HG03064 (cell line): ENCODE results near the gene TRMT5.
A peak's percentile ranks its signal among the peaks of the same experiment; 100 is the strongest.

Source experiments
- ATAC-seq: cut with Tn5 transposase; IDR thresholded peaks from one replicate; pipeline ENCODE4 v1.9.1; 2021; ENCODE audit warnings: low read depth; ENCODE audit not compliant: unreplicated experiment

Gene TRMT5

DNA sequence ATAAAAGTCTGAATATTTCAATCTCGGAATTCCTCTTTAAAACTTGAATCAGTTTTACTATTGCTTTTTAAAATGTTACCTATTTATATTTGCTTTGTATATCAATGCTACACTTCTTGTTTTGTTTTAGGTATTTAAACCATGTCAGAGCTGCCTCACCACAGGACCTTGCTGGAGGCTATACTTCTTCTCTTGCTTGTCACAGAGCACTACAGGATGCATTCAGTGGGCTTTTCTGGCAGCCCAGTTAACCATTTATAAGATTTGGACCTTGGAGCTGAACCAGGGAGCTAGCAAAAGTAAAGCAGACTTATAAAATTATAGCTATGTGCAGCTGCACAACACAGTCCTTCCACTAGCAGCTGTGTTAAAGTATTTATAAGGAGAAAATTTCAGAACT is 12.8 kb downstream of the TRMT5 start:
- ATAC-seq: no peak

DNA sequence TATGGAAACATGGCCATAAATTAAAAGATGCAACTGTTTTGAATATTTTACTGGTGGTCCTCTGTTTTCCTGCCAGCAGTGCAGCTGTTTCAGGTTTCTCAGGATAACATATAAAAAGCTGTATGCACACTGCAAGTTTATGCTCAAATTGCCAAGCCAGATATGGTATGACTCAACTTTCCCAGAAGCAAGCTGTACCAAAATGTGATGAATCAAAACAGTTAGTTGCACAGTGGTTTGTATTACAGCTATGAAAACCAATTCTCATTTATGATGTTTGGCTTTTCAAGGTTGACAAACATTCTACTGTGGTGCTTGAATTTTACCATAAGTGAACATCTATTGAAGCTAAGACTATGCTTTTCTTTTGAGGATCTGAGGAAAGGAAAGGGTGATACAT is 15.5 kb downstream of the TRMT5 start:
- no peak for ATAC-seq

DNA sequence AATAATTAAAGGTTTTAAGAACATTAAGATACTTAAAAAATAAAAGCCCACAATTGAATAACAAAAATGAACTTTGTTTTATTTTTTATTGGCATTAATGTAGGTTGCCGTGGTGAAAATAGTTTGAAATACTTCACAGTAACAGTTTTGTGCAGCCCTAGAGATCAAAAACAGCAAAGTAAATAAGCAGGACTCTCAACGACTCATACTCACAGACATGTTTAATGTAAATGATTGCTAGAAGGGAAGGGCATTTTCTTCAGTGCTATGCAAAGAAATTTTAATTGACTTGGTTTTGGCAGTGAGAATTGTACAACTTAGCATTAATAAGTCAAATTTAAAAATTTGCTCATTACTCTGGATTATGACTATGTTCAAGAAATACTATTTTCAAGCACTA is 16.0 kb downstream of the TRMT5 start:
- no peak for ATAC-seq

DNA sequence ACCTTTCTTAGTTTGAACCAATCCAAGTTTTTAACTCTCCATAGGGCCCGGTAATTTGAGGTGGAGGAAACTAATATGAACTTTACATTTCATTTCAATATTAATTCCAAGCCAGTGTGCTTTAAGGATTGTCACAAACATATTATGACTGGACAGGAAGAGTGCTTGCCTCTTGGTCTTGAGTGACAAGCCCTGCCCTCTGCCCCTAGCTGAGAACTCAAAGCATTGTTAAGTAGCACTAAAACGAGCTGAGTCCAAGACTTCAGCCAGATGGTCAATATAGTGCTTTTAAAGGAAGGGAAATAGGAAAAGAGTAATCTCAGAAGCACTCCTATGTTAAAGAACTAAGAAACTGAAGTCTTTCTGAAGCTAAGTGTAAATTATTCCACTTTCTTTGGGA is 17.1 kb downstream of the TRMT5 start:
- no peak for ATAC-seq

DNA sequence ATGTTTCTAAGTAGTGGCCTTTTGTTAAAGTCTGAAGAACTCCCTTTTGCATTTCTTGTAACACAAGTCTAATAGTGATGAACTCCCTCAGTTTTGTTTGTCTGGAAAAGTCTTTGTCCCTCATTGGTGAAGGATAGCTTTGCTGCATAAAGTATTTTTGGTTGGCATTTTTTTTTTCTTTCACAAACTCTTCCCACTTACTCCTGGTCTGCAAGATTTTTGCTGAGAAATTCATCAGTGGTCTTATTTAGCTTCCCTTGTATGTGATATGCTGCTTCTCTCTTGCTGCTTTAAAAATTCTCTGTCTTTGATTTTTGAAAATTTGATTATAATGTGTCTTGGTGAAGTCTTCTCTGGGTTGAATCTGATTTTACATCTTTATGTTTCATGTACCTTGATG is 22.7 kb downstream of the TRMT5 start:
- ATAC-seq: no peak

DNA sequence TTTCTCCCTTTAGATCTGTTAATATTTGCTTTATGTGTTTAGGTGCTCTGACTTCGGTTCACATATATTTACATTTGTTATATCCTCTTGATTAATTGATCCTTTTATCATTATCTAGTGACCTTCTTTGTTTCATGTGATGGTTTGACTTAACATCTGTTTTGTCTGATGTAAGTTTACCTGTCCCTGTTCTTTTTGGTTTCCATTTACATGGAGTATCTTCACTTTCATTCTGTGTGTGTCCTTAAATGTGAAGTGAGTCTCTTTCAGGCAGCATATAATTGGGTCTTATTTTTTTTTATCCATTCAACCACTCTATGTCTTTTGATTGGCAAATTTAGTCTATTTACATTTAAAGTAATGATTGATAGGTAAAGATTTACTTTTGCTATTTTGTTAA is 24.2 kb downstream of the TRMT5 start:
- ATAC-seq: no peak

DNA sequence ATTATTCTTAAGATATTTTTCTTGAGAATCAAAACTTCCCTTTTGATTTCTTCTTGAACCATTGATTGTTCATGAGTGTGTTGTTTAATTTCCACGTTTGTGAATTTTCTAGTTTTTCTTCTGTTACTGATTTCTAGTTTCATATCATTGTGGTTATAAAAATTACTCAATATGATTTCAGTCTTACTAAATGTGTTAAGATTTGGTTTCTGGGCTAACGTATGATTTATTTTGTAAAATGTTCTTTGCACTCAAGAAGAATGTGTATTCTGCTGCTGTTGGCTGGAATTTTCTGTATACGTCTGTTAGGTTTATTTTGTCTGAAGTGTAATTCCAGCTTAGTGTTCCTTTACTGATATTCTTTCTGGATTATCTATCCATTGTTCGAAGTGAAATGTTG is 24.7 kb downstream of the TRMT5 start:
- no peak for ATAC-seq

DNA sequence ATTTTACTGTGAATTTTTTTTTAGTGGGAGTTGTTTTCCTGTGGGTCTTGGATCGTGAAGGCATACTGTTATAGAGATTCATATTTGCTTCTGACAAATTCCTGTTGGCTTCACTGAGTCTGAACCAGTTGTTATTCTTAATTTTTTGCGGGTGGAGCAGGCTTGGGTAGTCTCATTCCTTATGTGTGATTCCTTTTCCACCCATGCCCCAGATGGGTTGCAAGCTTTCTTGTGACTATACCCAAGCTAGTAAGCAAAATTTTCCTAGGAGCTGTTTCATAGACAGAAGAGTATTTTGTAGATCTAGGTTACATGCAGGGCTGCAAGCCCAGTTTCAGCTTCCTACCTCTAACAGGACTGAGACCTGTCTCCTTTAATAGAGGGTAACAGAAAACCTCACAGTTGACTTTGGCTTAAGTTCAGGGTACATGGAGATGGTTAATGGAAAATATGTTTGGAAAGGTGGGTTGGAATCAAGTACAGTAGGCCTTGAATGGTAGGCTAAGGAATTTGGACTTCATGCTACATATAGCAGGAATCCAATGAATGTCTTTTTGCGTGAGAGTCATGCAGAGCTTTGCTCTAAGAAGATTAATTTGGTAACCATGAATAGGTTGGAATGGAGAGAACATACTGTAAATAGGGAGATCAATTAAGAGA is 29.0 kb downstream of the TRMT5 start:
- no peak for ATAC-seq

DNA sequence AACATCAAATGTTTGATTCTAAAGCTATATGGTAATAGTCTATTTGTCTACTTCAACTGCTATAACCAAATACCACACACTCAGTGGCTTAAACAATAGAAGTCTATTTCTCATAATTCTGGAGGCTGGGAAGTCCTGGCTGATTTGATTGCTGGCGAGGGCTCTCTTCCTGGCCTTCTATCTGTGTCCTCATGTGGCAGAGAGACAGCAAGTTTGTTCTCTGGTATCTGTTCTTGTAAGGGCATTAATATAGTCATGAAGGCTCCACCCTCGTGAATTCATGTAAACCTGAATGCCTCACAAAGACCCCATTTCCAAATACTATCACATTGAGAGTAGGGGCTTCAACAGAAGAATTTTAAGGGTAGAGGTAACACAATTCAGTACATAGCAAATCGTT is 34.1 kb downstream of the TRMT5 start:
- no peak for ATAC-seq

DNA sequence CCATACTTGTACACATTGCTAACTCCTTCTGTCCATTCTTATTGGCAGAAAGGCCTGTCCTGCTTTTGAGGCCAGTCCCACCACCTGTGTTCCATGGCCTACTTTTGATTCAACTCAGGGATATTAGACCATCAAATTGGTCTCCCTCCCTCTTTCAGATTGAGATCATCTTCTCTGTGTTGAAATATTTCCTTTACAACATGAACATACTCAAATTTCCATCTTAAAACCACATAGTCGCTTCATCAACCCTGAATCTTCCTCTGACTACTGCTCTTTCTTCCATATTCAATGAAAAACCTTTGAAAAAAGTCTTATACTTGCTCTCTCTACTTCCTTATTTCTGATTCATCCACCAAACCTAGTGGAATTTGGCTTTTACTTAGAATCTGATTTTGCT is 34.9 kb downstream of the TRMT5 start:
- ATAC-seq: no peak

DNA sequence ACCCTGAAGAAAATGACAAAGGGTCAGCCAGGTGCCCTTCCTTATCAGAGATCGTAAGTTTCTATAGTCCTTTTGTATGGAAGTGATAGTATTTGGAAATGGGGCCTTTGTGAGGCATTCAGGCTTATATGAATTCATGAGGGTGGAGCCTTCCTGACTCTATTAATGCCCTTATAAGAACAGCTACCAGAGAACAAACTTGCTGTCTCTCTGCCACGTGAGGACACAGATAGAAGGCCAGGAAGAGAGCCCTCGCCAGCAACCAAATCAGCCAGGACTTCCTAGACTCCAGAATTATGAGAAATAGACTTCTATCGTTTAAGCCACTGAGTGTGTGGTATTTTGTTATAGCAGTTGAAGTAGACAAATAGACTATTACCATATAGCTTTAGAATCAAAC is 36.7 kb downstream of the TRMT5 start:
- ATAC-seq: no peak

DNA sequence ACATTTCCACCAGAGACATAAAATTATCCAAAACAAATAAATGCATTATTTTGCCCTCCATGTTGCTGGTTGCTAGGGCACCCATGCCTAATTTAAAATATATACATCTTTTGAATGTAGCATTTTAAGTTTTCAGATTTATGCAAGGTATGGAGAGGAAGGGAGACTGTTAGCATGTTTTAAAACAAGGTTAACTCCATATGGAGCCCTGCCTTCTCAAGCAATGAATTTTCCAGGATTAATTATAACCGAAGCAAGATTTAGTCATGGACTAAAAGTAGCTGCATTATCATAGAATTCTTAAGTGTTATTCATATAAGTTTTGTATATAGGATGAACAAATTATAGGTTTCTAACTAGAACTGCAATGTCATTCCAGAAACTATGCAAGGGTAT is 37.2 kb downstream of the TRMT5 start:
- no peak for ATAC-seq

DNA sequence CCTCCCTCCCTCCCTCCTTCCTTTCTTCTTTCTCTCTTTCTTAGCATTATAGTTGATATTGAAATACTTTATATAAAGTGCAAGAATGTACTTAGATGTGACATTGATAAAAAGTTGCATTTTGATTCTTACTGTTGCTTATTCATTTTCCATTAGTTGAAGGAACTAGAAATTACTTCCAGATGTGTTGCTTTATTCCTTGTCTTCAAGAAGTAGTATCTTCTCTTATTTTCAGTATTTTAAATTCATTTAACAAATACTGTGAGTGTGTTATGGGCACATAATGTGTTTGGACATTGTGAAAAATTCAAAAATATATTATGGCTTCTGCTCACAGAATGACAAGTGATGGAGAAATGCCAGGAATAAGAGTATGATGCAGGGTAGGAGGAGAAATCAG is 45.6 kb downstream of the TRMT5 start:
- ATAC-seq: no peak

DNA sequence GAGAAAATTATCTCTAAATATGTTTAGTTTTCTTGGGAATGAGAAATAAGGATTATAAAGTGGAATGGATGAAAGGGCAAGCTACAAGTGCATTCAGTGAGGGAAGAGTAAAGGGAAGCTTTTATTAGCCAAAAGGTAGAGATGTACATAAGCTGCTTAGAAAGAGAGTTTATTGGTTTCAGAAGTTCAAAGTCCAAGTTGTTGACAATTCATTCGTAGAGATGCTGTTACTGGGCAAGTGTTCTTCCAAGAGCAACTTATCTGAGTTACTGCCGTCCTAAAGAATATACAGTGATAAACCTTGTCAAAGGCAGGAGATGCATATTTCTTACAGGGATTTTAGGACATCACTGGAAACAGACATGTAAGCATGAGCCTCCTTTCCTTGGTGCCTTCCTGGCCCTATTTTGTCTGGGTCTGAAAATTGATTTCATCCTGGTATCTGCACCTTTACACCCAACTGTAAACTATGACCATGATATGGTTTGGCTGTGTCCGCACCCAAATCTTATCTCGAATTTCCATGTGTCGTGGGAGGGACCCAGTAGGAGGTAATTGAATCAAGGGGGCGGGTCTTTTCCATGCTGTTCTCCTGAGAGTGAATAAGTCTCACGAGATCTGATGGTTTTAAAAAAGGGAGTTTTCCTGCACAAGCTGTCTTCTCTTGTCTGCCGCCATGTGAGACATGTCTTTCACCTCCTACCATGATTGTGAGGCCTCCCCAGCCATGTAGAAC is 46.8 kb downstream of the TRMT5 start:
- ATAC-seq: no peak

DNA sequence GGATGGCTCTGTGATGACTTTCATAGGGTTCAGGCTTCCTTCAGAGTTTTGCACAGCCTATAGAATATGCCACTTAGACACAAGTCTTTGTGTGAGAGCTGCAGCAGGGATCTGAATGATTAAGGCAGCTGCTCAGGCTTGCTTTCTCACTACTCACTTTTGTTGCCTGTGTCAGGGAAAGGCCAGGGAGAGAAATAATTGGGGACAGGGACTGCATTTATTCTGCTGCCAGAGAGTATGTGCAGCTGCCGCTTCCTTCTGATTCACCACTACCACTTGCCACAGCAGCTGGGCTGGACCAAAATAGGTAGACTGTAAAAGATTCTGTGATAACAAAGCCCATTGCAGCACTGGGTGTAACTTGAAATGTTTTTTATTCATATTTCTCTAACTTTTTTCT is 49.7 kb downstream of the TRMT5 start:
- ATAC-seq: no peak

DNA sequence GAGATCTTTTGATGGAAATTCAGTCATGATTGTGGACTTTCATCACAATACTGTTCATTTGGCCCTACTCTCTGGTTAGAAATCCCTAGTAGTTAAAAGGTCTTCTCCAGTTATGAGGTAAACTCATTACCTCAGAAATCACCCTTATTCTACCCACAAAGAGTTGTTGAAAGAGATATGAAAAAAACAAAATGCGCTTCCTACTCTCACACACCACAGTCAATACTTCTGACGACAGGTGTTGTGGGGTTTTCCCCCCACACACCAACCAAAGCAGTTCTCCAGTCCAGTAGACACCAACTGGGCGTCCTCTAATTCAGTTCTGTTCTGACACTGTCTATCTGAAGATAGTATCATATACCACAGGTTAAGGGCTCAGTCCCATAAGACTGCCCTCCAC is 54.9 kb downstream of the TRMT5 start:
- peak; percentile 75 for ATAC-seq

DNA sequence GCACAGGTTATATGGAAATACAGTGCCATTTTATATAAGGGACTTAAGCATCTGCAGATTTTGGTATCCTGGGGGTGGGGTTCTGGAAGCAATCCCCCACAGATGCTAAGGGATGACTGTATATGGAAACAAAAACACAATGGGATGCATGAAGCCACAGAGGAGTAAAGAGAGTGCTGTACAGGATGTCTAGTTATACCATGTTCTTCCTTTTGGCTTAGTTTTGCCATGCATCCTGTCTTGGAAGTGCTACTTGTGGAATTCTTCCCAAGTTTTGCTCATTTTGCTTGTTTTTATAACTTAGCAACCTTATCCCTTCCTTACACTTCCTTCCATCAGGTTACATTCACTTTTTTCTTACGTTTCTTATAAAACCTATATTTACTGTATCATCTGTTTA is 55.6 kb downstream of the TRMT5 start:
- no peak for ATAC-seq

DNA sequence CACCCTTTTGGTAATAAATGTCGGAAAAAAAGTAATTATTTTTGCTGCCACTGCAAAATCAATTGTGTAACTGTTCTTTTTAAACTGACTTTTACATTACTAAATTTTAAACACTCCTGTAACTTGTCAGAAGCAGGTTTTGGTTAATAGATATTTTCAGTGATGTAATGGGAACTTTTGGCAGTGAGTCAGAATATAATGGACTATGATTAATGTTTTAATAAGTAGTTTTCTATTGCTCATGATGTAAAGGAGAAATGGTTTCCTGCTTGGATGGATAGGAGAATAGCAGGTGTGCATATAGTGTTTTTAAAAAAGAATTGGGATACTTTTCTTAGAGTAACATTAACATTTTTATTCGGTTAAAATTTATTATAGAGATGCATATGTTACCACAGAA is 58.8 kb downstream of the TRMT5 start:
- ATAC-seq: no peak
